ENCODE results near the gene GORAB.

Gene GORAB

DNA sequence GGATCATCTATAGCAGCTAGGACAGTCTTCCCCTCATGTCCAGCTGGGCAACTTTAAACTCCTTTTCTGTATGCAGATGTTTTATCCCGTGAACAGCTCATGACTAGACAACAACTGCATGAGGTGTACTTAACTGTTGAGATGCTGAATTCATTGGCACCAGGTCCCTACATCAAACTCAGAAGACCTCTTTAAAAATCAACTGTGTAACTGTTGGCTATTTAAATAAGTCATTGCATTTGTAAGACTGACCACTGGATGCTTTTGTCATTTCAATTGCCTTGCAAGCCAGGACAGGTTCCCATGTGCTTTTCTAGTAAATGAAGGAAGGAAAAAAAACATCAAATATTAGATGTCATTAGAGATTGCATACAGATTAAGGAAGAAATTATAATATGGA lies 28.3 kb upstream of the GORAB start:
- no peak overlapping the region for H3K4me2 ChIP-seq (ENCODE audit: low read length)
- no peaks in the 10 kb centered on the region for H4K20me1 ChIP-seq (ENCODE audit: control insufficient read depth, insufficient read depth, low read depth, low read length)
- 0 out of 2 replicates have a peak, but pooled peaks cover 4% of the 10 kb centered on the region for H3K27me3 ChIP-seq (ENCODE audit: control insufficient read depth, low read length)
- no peaks in the 10 kb centered on the region for H3K36me3 ChIP-seq (ENCODE audit: control insufficient read depth, low read length)
- H3F3A ChIP-seq (ENCODE audit: control insufficient read depth, insufficient read depth), result no peaks in the 10 kb centered on the region
- H3K9me2 ChIP-seq (replicated peaks; ENCODE audit: control insufficient read depth, low read length), result no peaks in the 10 kb centered on the region
- no peak overlapping the region for H3K4me3 ChIP-seq (ENCODE audit: low read length)
- no peak for TF ChIP-seq CTCF (IDR thresholded peaks at IDR 0.05; ENCODE audit: low read depth, low read length, poor library complexity, severe bottlenecking)
- no peak for TF ChIP-seq EZH2phosphoT487 (IDR thresholded peaks at IDR 0.05; ENCODE audit: borderline replicate concordance, low read length)
- H3K79me2 ChIP-seq (ENCODE audit: control insufficient read depth, low read length), result no peaks in the 10 kb centered on the region
- no peak overlapping the region for H3K27ac ChIP-seq (ENCODE audit: low read depth, low read length)
- H3K9me3 ChIP-seq (ENCODE audit: control insufficient read depth, insufficient read depth, low read length), result no peaks in the 10 kb centered on the region
- no peaks in the 10 kb centered on the region for H3K4me1 ChIP-seq (ENCODE audit: control insufficient read depth, low read length)

DNA sequence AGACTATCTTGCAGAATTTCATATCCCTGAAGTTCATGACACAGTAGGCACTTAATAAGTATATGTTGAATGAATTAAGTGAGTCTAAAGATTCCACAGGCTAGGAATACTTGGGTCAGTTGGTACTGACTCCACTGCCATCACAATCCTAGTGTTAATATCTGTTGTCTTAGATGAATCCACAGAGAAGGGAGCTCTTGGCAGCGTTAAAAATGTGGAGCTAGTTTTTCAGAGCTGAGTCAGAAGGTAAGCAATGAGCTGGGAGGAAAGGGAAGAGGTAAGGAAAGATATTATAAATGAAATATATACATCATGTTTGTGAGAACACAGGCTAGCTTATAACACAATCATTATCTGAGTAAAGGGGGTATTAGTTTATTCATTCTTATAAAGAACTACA lies 21.8 kb upstream of the GORAB start:
- Histone ChIP-seq H3K4me3 (ENCODE audit: low read length) (no peak overlapping the region), H3K4me1 (ENCODE audit: control insufficient read depth, low read length) (no peaks in the 10 kb centered on the region), H3K4me2 (ENCODE audit: low read length) (no peak overlapping the region), H3F3A (ENCODE audit: control insufficient read depth, insufficient read depth) (no peaks in the 10 kb centered on the region), H3K9me3 (ENCODE audit: control insufficient read depth, insufficient read depth, low read length) (no peaks in the 10 kb centered on the region), H3K79me2 (ENCODE audit: control insufficient read depth, low read length) (no peaks in the 10 kb centered on the region), H3K9me2 (replicated peaks; ENCODE audit: control insufficient read depth, low read length) (no peaks in the 10 kb centered on the region), H3K27me3 (ENCODE audit: control insufficient read depth, low read length) (no peaks in the 10 kb centered on the region), H3K36me3 (ENCODE audit: control insufficient read depth, low read length) (no peaks in the 10 kb centered on the region), H4K20me1 (ENCODE audit: control insufficient read depth, insufficient read depth, low read depth, low read length) (no peaks in the 10 kb centered on the region), H3K27ac (ENCODE audit: low read depth, low read length) (no peak overlapping the region)
- no peak for TF ChIP-seq CTCF (IDR thresholded peaks at IDR 0.05; ENCODE audit: low read depth, low read length, poor library complexity, severe bottlenecking)
- no peak for TF ChIP-seq EZH2phosphoT487 (IDR thresholded peaks at IDR 0.05; ENCODE audit: borderline replicate concordance, low read length)

DNA sequence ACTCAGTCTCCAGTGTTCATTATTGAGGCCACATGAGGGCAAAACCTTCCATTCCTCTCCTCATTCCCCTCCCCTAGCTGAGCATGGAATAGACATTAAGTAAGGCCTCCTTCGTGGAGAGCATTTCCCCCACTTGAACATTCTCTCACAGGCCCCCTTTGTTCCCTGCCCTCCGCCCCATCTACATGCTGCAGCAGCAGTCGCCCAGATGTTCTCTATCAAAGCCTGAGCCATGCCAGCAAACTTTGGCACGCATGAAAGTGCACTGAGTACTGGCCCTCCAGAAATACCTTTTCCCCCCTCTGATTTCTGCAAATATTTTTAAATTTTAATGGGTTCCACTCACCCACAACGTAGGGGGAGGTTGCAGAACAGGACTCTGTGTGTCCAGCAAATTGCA lies 20.9 kb upstream of the GORAB start:
- no peak overlapping the region for H3K27ac ChIP-seq (ENCODE audit: low read depth, low read length)

More for the DNA sequence above, 20.9 kb upstream of the GORAB start:
- TF ChIP-seq EZH2phosphoT487 (IDR thresholded peaks at IDR 0.05; ENCODE audit: borderline replicate concordance, low read length), result no peak
- no peak for TF ChIP-seq CTCF (IDR thresholded peaks at IDR 0.05; ENCODE audit: low read depth, low read length, poor library complexity, severe bottlenecking)
- H3K36me3 ChIP-seq (ENCODE audit: control insufficient read depth, low read length), result no peaks in the 10 kb centered on the region
- H3K9me2 ChIP-seq (replicated peaks; ENCODE audit: control insufficient read depth, low read length), result no peaks in the 10 kb centered on the region
- H3K4me1 ChIP-seq (ENCODE audit: control insufficient read depth, low read length), result no peaks in the 10 kb centered on the region
- no peak overlapping the region for H3K4me2 ChIP-seq (ENCODE audit: low read length)
- H3K79me2 ChIP-seq (ENCODE audit: control insufficient read depth, low read length), result no peaks in the 10 kb centered on the region
- H3K9me3 ChIP-seq (ENCODE audit: control insufficient read depth, insufficient read depth, low read length), result no peaks in the 10 kb centered on the region
- no peaks in the 10 kb centered on the region for H4K20me1 ChIP-seq (ENCODE audit: control insufficient read depth, insufficient read depth, low read depth, low read length)
- no peaks in the 10 kb centered on the region for H3F3A ChIP-seq (ENCODE audit: control insufficient read depth, insufficient read depth)
- no peak overlapping the region for H3K4me3 ChIP-seq (ENCODE audit: low read length)
- H3K27me3 ChIP-seq (ENCODE audit: control insufficient read depth, low read length), result no peaks in the 10 kb centered on the region
